ENCODE data around the gene ADGRD1.

Gene ADGRD1

GRCh38 chr12:130967636-130968035 is 13.9 kb downstream of the ADGRD1 start:
- DNase-seq = no peak

GRCh38 chr12:130968611-130969010 is 14.9 kb downstream of the ADGRD1 start:
- no peak for DNase-seq

- no peak for DNase-seq
Measured at GRCh38 chr12:130969223-130969622, 15.5 kb downstream of the ADGRD1 start.

GRCh38 chr12:130970165-130970907 is 16.6 kb downstream of the ADGRD1 start:
- DNase-seq = no peak

GRCh38 chr12:130970908-130971233 is 17.2 kb downstream of the ADGRD1 start:
- no peak for DNase-seq

GRCh38 chr12:130971925-130972585 is 18.3 kb downstream of the ADGRD1 start:
- no peak for DNase-seq

- no peak for DNase-seq
Measured at GRCh38 chr12:130972586-130972950, 18.9 kb downstream of the ADGRD1 start.

- no peak for DNase-seq
Measured at GRCh38 chr12:130973109-130973508, 19.4 kb downstream of the ADGRD1 start.

- no peak for DNase-seq
Measured at GRCh38 chr12:130973906-130974305, 20.2 kb downstream of the ADGRD1 start.

GRCh38 chr12:130975116-130975515 is 21.4 kb downstream of the ADGRD1 start:
- DNase-seq = no peak

- DNase-seq = no peak
Measured at GRCh38 chr12:130976171-130976720, 22.5 kb downstream of the ADGRD1 start.

- DNase-seq = no peak
Measured at GRCh38 chr12:130977046-130977742, 23.5 kb downstream of the ADGRD1 start.

GRCh38 chr12:130977743-130978095 is 24.0 kb downstream of the ADGRD1 start:
- DNase-seq = no peak

GRCh38 chr12:130978785-130979184 is 25.1 kb downstream of the ADGRD1 start:
- DNase-seq = no peak

- DNase-seq = no peak
Measured at GRCh38 chr12:130981074-130981742, 27.5 kb downstream of the ADGRD1 start.

GRCh38 chr12:130981911-130982310 is 28.2 kb downstream of the ADGRD1 start:
- DNase-seq = no peak

GRCh38 chr12:130982565-130983225 is 29.0 kb downstream of the ADGRD1 start:
- no peak for DNase-seq

GRCh38 chr12:130983328-130984017 is 29.8 kb downstream of the ADGRD1 start:
- no peak for DNase-seq

- no peak for DNase-seq
Measured at GRCh38 chr12:130984183-130985058, 30.7 kb downstream of the ADGRD1 start.

- DNase-seq = no peak
Measured at GRCh38 chr12:130987151-130987931, 33.6 kb downstream of the ADGRD1 start.
